Cardiac muscle cell (in vitro differentiated cells and primary cell): ENCODE data around the gene CDC25A. TPM values are rescaled to one million over a fixed set of nuclear protein-coding genes. Genes with fewer than 3 reads are reported as not detected.
A peak's percentile ranks its signal among the peaks of the same experiment; 100 is the strongest.

Source experiments
- DNase-seq, 2 donors: peaks; one replicate each; pipeline versions ENCODE4 v3.0.0 to v3.0.0-alpha.2; 2010 to 2017; ENCODE audit warnings: low read depth in 1 of 2, low spot score in 1 of 2
- H3K27ac ChIP-seq: fragments of 200-600 bp; sonication (generic); 2 replicates; pipeline ENCODE4 v1.5.1; 2016
- H3K27me3 ChIP-seq: fragments of 200-600 bp; sonication (generic); 2 replicates; pipeline ENCODE4 v1.6.0; 2016; ENCODE audit warnings: control low read depth
- H3K36me3 ChIP-seq: fragments of 200-600 bp; sonication (generic); 2 replicates; pipeline ENCODE4 v1.5.1; 2016; ENCODE audit warnings: control low read depth
- H3K4me1 ChIP-seq: fragments of 200-600 bp; sonication (generic); 2 replicates; pipeline ENCODE4 v1.8.1; 2017; ENCODE audit warnings: low read depth, mild to moderate bottlenecking, mixed run types
- H3K4me3 ChIP-seq: fragments of 200-600 bp; sonication (generic); 2 replicates; pipeline ENCODE4 v1.5.1; 2016; ENCODE audit warnings: mild to moderate bottlenecking
- H3K9me3 ChIP-seq: fragments of 200-600 bp; sonication (generic); 2 replicates; pipeline ENCODE4 v1.5.1; 2017; ENCODE audit warnings: low read depth, mild to moderate bottlenecking, control low read depth
- CTCF ChIP-seq: IDR thresholded peaks from 2 replicates; pipeline ENCODE4 v1.5.1; 2012; ENCODE audit warnings: low read depth, mild to moderate bottlenecking, low read length
- polyA plus RNA-seq: library from polyadenylated mRNA; unstranded; fragments of >200 nt; fragmentation: Nextera tagmentation; extraction: Ambion mirVana; gene quantifications from 2 replicates; pipeline ENCODE4 v1.2.1, GENCODE V29; 2016
- total RNA-seq: library from RNA; depleted of rRNA; stranded (reverse); fragments of >200 nt; gene quantifications from 2 replicates; pipeline ENCODE4 v1.2.3, GENCODE V29; 2016

CDC25A gene
- 12.6 and 22.0 TPM in 2 replicates for total RNA-seq
- polyA plus RNA-seq, result 10.0 and 12.8 TPM in 2 replicates

- Histone ChIP-seq H3K27ac (peak within 1 kb of the TSS; percentile 86), H3K9me3 (no peaks in the 10 kb centered on the region), H3K36me3 (peaks cover 7% of the 10 kb centered on the region), H3K4me1 (peaks cover 7% of the 10 kb centered on the region), H3K27me3 (no peaks in the 10 kb centered on the region), H3K4me3 (peak within 1 kb of the TSS; percentile 64)
- no peak for TF ChIP-seq CTCF
- peak; percentile 99 for DNase-seq
Measured at GRCh38 chr3:48188266-48189201, at the start of gene CDC25A. CDC25A (minus strand) TSS chr3:48188417; CDS start chr3:48187947, 470 bp downstream.

GRCh38 chr3:48236531-48236930 lies 48.3 kb upstream of the CDC25A start:
- Histone ChIP-seq H3K4me3 (no peak overlapping the region), H3K36me3 (no peaks in the 10 kb centered on the region), H3K9me3 (no peaks in the 10 kb centered on the region), H3K4me1 (peaks cover 9% of the 10 kb centered on the region), H3K27ac (peak overlapping the region; percentile 13), H3K27me3 (no peaks in the 10 kb centered on the region)
- DNase-seq, result no peak
- TF ChIP-seq CTCF, result no peak

GRCh38 chr3:48233542-48233941 lies 45.3 kb upstream of the CDC25A start:
- Histone ChIP-seq H3K4me3 (no peak overlapping the region), H3K36me3 (no peaks in the 10 kb centered on the region), H3K9me3 (no peaks in the 10 kb centered on the region), H3K27ac (no peak overlapping the region), H3K4me1 (no peaks in the 10 kb centered on the region), H3K27me3 (no peaks in the 10 kb centered on the region)
- DNase-seq, result no peak
- TF ChIP-seq CTCF, result no peak

- no peaks in the 10 kb centered on the region for H3K9me3 ChIP-seq
- H3K27ac ChIP-seq, result no peak overlapping the region
- no peaks in the 10 kb centered on the region for H3K4me1 ChIP-seq
- peak; percentile 65 for TF ChIP-seq CTCF
- H3K36me3 ChIP-seq, result no peaks in the 10 kb centered on the region
- H3K27me3 ChIP-seq, result no peaks in the 10 kb centered on the region
- peak; percentile 72 to 83 for DNase-seq
- H3K4me3 ChIP-seq, result no peak overlapping the region
Measured at GRCh38 chr3:48232734-48233133, 44.5 kb upstream of the CDC25A start.

- Histone ChIP-seq H3K36me3 (no peaks in the 10 kb centered on the region), H3K4me1 (no peaks in the 10 kb centered on the region), H3K9me3 (no peaks in the 10 kb centered on the region), H3K27ac (no peak overlapping the region), H3K27me3 (no peaks in the 10 kb centered on the region), H3K4me3 (no peak overlapping the region)
- no peak for TF ChIP-seq CTCF
- no peak for DNase-seq
Measured at GRCh38 chr3:48232232-48232631, 44.0 kb upstream of the CDC25A start.
